Retinal pigment epithelial cell (primary cell): ENCODE measurements around the gene VDR.

ENCODE experiments used
- DNase-seq: peaks from one replicate; pipeline ENCODE4 v3.0.0-alpha.2; 2010; ENCODE audit warnings: low read depth
- H3K4me3 ChIP-seq: 2 replicates; pipeline ENCODE4 v1.5.1; 2011; ENCODE audit warnings: mild to moderate bottlenecking, low read length, control low read depth, moderate library complexity
- TF ChIP-seq, protein P1 (sequence below): conservative IDR thresholded peaks from 2 replicates; pipeline ENCODE4 v1.5.1; 2011; ENCODE audit warnings: low read depth, low read length, control low read depth, inconsistent platforms

The VDR gene

DNA sequence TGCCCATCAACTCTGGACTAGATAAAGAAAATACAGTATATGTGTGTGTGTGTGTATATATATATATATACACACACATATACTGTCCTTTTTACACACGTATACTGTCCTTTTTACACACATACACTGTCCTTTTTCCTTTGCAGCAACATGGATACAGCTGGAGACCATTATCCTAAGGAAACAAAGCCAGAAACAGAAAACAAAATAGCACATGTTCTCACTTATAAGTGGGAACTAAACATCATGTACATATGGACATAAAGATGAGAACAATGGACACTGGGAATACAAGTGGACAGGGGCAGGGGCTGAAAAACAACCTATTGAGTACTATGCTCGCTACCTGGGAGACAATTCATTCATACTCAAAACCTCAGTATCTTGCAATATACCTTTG, 23.7 kb downstream of the VDR start:
- no peak overlapping the region for H3K4me3 ChIP-seq
- TF ChIP-seq, protein P1, sequence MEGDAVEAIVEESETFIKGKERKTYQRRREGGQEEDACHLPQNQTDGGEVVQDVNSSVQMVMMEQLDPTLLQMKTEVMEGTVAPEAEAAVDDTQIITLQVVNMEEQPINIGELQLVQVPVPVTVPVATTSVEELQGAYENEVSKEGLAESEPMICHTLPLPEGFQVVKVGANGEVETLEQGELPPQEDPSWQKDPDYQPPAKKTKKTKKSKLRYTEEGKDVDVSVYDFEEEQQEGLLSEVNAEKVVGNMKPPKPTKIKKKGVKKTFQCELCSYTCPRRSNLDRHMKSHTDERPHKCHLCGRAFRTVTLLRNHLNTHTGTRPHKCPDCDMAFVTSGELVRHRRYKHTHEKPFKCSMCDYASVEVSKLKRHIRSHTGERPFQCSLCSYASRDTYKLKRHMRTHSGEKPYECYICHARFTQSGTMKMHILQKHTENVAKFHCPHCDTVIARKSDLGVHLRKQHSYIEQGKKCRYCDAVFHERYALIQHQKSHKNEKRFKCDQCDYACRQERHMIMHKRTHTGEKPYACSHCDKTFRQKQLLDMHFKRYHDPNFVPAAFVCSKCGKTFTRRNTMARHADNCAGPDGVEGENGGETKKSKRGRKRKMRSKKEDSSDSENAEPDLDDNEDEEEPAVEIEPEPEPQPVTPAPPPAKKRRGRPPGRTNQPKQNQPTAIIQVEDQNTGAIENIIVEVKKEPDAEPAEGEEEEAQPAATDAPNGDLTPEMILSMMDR: no peak
- no peak for DNase-seq

DNA sequence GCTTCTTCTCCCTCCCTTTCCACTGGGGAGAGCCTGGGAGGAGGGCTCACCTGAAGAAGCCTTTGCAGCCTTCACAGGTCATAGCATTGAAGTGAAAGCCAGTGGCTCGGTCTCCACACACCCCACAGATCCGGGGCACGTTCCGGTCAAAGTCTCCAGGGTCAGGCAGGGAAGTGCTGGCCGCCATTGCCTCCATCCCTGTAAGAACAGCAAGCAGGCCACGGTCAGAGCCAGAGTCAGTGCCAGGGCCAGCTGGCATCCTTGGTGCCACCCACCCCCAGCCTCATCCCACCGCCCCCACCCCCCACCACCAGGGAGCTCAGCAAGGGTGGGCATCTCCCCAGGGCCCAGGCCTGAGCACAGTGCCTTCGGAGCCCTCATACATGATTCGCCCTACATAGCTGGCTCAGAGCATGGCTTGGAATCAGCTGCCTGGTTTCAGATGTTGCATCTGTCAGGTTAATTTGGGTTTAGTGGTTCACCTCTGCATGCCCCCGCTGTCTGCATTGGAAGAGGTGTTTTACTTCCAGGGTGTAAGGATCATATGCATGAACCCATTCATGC, 25.8 kb downstream of the VDR start:
- H3K4me3 ChIP-seq: no peak overlapping the region
- TF ChIP-seq, protein P1: no peak
- DNase-seq: no peak

DNA sequence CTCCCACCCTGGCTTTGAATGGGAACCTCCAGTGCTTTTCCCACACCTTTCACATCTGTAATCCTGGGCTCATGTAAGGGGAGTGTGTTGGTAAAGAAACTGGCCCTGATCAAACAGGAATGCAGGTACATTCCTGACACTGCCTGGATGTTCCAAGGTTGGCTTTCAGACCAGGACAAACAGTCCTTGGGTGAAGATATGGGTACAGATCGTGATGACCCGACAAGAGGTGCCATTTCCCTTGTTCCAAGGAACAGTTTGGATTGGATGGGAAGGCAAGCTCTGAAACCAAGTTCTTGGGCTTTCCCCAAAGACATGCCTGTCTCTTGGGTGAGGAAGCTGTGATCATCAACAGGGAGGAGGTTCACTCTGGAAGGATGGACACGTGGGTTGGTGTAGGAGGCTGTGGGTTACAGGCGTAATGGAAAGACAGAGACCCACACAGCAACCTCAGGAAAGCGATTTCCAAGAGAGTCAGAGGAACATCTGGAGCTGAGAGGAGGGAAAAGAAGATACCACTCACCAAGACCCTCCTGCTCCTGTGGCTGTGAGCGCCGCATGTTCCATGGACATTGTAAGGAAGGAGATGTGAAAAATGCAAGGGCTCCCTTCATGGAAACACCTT, 26.4 kb downstream of the VDR start:
- TF ChIP-seq, protein P1: no peak

DNA sequence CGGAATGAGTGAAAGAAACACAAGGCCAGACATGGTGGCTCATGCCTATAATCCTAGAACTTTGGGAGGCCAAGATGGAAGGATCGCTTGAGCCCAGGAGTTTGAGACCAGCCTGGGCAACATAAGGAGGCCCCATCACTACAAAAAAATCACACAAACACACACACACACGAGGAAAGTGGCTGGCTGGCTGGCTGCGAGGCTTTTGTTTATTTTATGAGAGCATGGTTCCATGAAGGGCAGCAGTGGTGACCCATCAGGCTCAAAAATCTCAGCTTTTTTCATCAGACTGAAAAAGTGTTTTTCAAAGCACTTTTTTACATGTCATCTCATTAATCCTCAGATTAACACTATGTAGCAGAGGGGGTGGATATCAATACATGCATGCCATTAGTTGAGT, 27.7 kb downstream of the VDR start:
- H3K4me3 ChIP-seq: no peak overlapping the region
- no peak for DNase-seq
- TF ChIP-seq, protein P1: no peak

More for the DNA sequence above, 26.4 kb downstream of the VDR start:
- DNase-seq: no peak
- H3K4me3 ChIP-seq: no peak overlapping the region

DNA sequence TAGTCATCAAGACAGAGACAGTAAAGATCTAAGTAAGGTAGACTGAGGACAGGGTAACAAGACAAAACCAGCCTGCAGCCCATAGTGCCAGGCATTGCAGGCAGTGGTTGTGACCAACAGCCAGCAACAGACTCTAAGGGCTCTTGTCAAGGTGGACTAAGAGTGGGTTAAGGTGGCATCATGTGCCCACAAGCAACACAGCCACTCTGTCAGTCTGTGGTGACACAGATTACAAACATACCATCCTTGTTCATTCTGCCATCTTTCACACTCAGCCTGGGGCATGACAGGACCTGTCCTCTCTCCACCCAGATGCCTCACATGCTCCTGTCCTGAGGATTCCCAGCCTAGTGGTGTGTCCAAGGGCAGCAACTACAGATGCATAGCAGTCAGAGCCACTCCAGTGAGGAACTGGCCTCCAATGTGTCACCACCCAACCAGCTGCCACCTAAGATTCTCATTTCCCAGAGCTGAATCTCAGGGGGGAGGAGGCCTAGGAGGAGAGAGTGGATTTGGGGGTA, 28.3 kb downstream of the VDR start:
- TF ChIP-seq, protein P1: no peak
- H3K4me3 ChIP-seq: no peak overlapping the region
- DNase-seq: no peak

DNA sequence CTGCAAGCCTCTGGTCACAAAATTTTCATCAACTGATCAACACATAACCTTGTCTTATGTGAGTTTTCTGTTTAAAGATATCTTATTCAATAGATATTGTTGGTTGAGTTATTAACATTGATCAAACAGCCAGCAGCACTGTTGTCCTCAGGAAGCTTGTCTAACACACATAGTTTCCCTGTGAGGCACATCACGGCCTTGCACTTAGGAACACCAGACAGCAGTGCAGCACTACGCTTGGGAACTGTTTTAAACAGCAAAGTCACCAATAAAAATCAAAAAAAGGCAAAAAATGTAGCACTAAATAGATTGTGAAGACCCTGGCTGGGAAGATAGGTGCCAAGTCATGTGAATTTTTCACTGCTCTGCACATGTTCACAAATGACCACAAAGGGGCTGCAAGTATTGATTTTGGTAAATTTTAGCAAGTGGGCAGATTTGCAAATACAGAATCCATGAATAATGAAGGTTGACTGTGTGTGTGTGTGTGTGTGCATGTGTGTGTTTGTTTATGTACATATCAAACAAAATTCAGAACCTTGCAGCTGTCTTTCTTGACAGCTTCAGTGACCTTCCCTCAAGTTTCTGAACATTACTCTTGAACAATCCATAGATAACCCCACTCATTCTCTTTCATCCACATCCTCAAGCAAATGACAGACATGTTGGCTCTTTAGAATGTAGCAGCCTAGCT, 28.9 kb downstream of the VDR start:
- H3K4me3 ChIP-seq: no peak overlapping the region
- TF ChIP-seq, protein P1: no peak
- no peak for DNase-seq
